ENCODE measurements around the gene KCNQ1. TPM values are rescaled to one million over a fixed set of nuclear protein-coding genes. Genes with fewer than 3 reads are reported as not detected.

KCNQ1 gene
- total RNA-seq, 1 experiment from 2014 or later: 10.7 TPM

DNA sequence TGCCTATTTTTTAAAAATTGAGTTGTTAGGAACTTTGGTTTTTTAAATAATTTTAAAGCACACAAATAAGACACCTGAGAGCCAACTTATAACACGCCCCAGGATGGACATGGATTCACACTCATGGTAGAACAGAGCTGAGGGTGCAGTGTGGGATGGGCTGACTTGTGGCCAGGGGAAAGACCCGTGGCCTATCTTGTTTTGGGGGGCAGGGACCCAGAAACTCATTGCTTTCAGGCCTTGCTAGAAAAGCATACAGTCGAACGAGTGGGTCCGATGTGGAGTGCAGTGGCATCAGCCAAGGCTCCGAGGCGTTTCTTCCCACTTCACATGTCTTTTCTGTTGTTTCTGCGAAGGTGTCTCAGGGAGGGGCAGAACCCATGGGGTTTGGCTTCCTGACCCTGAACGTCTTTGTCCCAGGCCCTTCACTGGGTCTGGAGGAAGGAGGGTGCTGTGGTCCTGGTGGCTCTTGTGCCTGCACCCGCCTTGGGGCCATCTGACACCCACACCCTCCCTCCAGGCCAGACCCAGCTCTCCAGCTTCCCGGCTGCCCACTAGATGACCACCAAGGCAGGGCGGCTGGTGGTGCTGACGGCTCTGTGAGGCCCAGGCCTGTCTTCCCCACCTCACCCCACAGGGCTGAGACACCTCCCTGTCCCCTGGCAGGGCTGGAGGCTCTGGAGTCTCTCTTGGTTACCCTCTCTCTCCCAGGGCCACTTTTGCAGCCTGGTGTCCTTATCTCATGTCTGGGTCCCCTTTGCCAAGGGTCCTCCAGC, 120.8 kb downstream of the KCNQ1 start:
- Histone ChIP-seq H3K9me3 (ENCODE audit: control insufficient read depth in 1 of 2, insufficient read depth in 1 of 2, low read depth in 1 of 2, low read length in 2 of 2) (no peaks in the 10 kb centered on the region), H3K9me2 (ENCODE audit: insufficient read depth) (no peaks in the 10 kb centered on the region), H3K4me3 (replicated peaks in 1 of 2; ENCODE audit: low read depth in 1 of 2, low read length in 2 of 2) (no peak overlapping the region), H3K79me2 (ENCODE audit: insufficient read depth, low read length) (no peaks in the 10 kb centered on the region), H3K27ac (ENCODE audit: low read depth, low read length) (no peak overlapping the region), H3K27me3 (ENCODE audit: insufficient read depth, low read length) (no peaks in the 10 kb centered on the region), H3K36me3 (ENCODE audit: control insufficient read depth in 1 of 2, insufficient read depth in 2 of 2, low read length in 2 of 2) (no peaks in the 10 kb centered on the region), H3K9ac (ENCODE audit: low read length) (no peak overlapping the region), H3K4me1 (ENCODE audit: control insufficient read depth in 1 of 2, insufficient read depth in 2 of 2, low read length in 2 of 2) (no peaks in the 10 kb centered on the region; a peak in 1 of 4 replicates), H3K4me2 (ENCODE audit: low read length) (no peak overlapping the region), H4K20me1 (ENCODE audit: insufficient read depth) (no peaks in the 10 kb centered on the region), H2AFZ (ENCODE audit: low read depth, low read length, poor library complexity, severe bottlenecking) (no peak overlapping the region)
- no peak for TF ChIP-seq CEBPB (IDR thresholded peaks at IDR 0.05; ENCODE audit: low read depth)
- no peak for TF ChIP-seq EZH2phosphoT487 (IDR thresholded peaks at IDR 0.05; ENCODE audit: borderline replicate concordance)
- TF ChIP-seq EGR1 (IDR thresholded peaks at IDR 0.05; ENCODE audit: low read depth): no peak
- no peak for TF ChIP-seq RAD21 (IDR thresholded peaks at IDR 0.05; ENCODE audit: low read depth)
- TF ChIP-seq, protein P1, sequence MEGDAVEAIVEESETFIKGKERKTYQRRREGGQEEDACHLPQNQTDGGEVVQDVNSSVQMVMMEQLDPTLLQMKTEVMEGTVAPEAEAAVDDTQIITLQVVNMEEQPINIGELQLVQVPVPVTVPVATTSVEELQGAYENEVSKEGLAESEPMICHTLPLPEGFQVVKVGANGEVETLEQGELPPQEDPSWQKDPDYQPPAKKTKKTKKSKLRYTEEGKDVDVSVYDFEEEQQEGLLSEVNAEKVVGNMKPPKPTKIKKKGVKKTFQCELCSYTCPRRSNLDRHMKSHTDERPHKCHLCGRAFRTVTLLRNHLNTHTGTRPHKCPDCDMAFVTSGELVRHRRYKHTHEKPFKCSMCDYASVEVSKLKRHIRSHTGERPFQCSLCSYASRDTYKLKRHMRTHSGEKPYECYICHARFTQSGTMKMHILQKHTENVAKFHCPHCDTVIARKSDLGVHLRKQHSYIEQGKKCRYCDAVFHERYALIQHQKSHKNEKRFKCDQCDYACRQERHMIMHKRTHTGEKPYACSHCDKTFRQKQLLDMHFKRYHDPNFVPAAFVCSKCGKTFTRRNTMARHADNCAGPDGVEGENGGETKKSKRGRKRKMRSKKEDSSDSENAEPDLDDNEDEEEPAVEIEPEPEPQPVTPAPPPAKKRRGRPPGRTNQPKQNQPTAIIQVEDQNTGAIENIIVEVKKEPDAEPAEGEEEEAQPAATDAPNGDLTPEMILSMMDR (IDR thresholded peaks at IDR 0.05 in 2 of 3, conservative IDR thresholded peaks at IDR 0.05 in 1 of 3; ENCODE audit: borderline replicate concordance in 1 of 3, insufficient read depth in 1 of 3, low read depth in 2 of 3, low read length in 2 of 3): no peak
- no peak for TF ChIP-seq SIN3A (IDR thresholded peaks at IDR 0.05; ENCODE audit: low read depth)
- TF ChIP-seq POLR2A (IDR thresholded peaks at IDR 0.05; ENCODE audit: borderline replicate concordance, extremely low read depth, insufficient read depth, insufficient read length): no peak
- no peak for TF ChIP-seq ZNF274 (IDR thresholded peaks at IDR 0.05; ENCODE audit: low read depth, low read length)
- TF ChIP-seq ELF1 (IDR thresholded peaks at IDR 0.05; ENCODE audit: borderline replicate concordance, low read depth): no peak
- TF ChIP-seq YY1 (IDR thresholded peaks at IDR 0.05; ENCODE audit: extremely low read depth, insufficient replicate concordance, low read depth, low read length): no peak
- TF ChIP-seq, protein P2, sequence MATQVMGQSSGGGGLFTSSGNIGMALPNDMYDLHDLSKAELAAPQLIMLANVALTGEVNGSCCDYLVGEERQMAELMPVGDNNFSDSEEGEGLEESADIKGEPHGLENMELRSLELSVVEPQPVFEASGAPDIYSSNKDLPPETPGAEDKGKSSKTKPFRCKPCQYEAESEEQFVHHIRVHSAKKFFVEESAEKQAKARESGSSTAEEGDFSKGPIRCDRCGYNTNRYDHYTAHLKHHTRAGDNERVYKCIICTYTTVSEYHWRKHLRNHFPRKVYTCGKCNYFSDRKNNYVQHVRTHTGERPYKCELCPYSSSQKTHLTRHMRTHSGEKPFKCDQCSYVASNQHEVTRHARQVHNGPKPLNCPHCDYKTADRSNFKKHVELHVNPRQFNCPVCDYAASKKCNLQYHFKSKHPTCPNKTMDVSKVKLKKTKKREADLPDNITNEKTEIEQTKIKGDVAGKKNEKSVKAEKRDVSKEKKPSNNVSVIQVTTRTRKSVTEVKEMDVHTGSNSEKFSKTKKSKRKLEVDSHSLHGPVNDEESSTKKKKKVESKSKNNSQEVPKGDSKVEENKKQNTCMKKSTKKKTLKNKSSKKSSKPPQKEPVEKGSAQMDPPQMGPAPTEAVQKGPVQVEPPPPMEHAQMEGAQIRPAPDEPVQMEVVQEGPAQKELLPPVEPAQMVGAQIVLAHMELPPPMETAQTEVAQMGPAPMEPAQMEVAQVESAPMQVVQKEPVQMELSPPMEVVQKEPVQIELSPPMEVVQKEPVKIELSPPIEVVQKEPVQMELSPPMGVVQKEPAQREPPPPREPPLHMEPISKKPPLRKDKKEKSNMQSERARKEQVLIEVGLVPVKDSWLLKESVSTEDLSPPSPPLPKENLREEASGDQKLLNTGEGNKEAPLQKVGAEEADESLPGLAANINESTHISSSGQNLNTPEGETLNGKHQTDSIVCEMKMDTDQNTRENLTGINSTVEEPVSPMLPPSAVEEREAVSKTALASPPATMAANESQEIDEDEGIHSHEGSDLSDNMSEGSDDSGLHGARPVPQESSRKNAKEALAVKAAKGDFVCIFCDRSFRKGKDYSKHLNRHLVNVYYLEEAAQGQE (IDR thresholded peaks at IDR 0.05; ENCODE audit: low read depth): no peak
- TF ChIP-seq FOSL1 (IDR thresholded peaks at IDR 0.05; ENCODE audit: low read depth): no peak
- TF ChIP-seq, protein P3, sequence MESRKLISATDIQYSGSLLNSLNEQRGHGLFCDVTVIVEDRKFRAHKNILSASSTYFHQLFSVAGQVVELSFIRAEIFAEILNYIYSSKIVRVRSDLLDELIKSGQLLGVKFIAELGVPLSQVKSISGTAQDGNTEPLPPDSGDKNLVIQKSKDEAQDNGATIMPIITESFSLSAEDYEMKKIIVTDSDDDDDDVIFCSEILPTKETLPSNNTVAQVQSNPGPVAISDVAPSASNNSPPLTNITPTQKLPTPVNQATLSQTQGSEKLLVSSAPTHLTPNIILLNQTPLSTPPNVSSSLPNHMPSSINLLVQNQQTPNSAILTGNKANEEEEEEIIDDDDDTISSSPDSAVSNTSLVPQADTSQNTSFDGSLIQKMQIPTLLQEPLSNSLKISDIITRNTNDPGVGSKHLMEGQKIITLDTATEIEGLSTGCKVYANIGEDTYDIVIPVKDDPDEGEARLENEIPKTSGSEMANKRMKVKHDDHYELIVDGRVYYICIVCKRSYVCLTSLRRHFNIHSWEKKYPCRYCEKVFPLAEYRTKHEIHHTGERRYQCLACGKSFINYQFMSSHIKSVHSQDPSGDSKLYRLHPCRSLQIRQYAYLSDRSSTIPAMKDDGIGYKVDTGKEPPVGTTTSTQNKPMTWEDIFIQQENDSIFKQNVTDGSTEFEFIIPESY (IDR thresholded peaks at IDR 0.05; ENCODE audit: extremely low read depth, insufficient replicate concordance, low read length): no peak
- TF ChIP-seq, protein P4, sequence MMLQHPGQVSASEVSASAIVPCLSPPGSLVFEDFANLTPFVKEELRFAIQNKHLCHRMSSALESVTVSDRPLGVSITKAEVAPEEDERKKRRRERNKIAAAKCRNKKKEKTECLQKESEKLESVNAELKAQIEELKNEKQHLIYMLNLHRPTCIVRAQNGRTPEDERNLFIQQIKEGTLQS (IDR thresholded peaks at IDR 0.05): no peak
- TF ChIP-seq SRF (IDR thresholded peaks at IDR 0.05; ENCODE audit: low read depth): no peak
- TF ChIP-seq TCF7L2 (IDR thresholded peaks at IDR 0.05; ENCODE audit: borderline replicate concordance, extremely low read depth, insufficient read depth, insufficient read length): no peak
- DNase-seq (ENCODE audit: low read depth, low spot score): no peak
- ChIA-PET RAD21 (ENCODE audit: low non-redundant PET in 1 of 2, low total read pairs in 2 of 2, uncharacterized antibody in 2 of 2, unreplicated experiment in 2 of 2) (no interaction called here), CTCF (no interaction called here), POLR2A (no interaction called here)
- no peak for ATAC-seq
- BruUV-seq (replicated peaks): no TSS peak
- intact Hi-C loops (cut with micrococcal nuclease): no loop called here
